AG08396 (cell line): ENCODE measurements around the gene TLR7.
A peak's percentile ranks its signal among the peaks of the same experiment; 100 is the strongest.

Experiments used
- DNase-seq: peaks from one replicate; pipeline ENCODE4 v3.0.0; 2012; ENCODE audit warnings: low spot score, mixed read lengths

The TLR7 gene

DNA sequence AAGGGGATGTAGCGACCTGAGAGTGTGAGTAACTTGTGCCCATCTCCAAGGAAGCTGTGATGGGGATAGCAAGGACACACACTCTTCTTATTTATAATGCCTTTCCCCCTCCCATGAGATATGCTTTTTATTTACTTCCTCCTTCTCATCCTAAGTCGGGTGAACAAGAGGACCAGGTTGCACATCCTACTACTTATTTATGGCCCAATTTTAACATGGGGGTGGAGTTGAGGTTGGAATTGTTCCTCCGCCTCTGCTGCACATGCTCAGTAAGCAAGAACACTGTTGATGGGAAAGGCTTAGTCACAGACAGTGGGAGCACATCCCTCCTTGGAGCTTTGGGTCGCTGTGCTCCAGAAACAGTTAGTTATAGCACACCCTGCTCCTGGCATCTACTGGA is 24.3 kb downstream of the TLR7 start:
- no peak for DNase-seq

DNA sequence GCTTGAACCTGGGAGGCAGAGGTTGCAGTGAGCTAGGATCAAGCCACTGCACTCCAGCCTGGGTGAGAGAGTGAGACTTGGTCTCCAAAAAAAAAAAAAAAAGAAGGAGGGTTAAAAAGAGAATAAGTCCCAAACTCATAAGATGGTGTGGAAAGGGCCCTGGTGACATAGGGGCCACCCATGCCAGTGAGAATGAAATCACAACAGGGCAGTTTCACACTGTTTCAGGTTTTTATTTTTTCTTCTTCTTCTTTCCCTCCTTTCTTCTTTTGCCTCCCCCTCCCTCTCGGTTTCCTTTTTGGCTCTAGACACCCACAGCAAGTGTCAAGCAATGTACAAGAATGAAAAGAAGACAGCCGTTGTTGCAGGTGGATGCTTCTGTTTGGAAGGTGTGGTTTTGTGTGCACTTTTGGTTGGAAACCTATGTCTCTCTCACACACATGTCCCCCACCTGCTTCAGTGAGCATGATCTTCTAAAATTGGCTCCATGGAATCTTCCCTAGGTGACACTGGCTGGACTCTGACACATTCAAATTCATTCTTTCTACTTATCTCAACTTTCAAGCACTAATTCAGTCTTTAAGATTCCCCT is 25.1 kb downstream of the TLR7 start:
- DNase-seq, result no peak

DNA sequence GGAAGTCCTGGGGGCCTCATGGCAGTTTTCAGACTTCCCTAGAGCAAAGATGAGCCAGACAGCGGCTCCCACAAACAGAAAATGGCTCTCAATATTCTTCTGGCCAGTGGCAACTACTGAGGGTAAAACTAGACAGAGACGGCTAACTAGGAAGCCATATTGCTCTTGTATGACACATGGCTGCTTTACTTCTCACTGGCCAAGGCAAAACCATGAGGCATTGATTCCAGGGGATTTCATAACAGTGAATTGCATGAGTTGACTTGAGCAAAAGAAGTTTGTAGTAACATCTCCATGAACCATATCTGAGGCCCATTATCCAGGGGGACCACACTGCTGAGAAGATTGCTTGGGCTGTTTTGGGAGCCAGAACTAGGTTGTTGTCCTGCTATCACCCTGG is 25.8 kb downstream of the TLR7 start:
- no peak for DNase-seq

DNA sequence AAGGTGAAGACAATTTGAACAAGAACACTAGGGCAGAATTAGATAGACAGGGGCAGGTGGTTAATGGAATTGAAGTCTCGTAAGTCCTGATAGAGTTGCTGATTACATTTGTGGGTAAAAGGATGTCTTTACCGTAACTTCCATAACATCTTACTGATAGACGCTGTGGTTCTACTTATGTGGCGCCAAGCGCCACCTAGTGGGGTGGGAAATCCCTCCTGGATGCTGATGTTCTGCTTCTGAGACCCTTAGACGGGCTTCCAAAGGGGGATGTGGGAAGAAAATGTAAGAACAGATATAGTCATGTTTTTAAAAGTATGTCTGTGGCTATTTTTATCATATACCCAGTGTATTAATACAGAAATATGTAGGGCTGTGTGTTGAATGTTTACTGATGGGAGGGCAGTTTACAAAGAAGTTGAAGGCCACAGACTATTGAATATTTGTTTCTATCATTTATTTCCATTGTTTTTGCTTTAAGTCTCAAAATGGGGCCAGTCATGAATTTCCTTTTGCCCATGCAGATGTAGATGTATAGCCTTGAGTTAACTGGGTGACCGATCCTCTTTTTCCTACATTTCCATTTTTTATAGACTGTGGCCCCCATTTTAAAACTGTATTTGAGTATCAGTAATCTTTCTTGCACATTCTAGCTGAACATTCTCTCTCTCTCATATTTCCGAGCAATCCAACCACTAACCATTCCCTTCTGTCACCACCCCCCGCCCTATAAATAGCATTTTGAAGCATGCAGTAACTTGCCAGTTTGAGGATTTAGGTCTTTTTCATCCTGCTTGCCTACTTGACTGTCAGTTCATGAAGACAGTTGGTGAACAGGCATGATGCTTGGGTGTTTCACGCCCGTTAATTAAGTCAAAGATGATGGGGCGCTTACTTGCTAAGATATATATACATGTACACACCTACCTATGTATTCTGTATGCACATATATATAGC is 27.5 kb downstream of the TLR7 start:
- peak; percentile 38 for DNase-seq

DNA sequence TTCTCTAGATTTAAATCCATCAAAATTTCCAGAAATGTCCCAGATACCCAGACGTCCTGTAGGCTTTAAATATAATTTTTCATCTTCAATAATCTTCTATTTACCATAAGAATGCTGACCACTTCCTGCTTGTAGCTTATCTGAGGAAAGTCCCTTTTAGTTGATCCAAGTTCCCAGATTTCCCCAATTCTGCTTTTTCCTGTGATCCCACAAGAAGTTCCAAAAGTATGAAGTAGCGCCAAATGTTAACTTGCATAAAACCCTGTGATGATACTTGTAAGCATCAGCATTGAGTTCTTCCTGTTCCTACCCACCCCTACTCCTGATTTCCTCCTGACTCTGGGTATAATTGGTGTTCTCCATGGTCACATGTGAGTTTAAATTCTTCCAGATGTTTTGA is 29.0 kb downstream of the TLR7 start:
- DNase-seq, result no peak

DNA sequence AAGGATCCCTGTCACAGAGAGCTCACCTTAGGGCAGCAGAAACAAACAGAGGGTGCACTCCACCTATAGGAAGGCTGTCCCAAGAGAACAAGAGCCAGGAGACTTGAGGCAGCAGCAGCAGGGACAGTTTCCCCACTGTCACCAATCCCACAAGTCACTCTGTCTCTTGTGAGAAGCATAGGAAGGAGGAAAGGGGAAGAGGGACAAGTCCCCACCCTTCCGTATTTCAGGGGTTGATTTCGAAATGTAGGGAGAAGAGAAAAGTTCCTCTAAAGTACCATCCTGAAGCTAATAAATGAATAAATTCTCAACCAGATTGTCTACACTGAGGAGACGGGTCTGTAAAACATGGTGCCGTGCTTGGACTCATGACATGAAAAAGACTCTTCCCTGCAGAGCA is 30.1 kb downstream of the TLR7 start:
- DNase-seq, result no peak

DNA sequence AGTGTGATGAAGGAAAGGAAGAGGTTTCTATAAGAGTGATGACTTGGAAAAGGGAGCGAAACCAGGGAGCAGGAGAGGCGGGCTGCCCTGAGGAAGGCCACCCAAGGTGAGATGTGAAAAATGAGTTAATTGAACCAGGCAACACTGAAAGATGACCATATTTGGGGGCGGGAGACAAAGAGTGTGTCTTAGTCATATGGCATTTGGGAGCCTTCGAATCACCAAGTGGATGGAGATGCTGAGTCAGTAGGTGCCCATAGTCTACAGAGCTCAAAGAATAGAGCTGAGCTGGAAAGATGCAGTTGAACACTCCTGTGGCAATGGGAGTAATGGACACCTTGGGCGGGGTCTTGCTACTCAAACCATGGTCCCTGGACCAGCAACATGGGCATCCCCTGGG is 31.2 kb downstream of the TLR7 start:
- no peak for DNase-seq

DNA sequence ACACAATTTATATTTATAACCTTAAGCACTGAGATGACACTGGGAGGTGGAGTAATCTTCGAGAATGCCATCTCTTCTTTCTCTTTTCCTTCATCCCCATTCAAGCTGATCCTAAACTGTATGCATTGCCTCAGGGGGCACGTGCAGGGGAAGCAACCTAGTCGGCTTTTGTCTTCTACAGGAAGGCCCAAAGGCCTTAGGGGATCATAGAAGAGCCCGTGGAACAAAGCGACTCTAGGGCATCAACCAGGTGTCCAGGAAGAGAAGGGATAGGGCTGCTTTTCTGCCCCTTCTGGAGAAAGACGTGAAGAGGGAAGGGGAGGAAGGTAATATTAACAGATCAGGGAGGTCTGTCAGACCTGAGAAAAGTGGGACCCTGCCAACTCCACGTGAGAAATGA is 32.6 kb downstream of the TLR7 start:
- DNase-seq, result no peak

DNA sequence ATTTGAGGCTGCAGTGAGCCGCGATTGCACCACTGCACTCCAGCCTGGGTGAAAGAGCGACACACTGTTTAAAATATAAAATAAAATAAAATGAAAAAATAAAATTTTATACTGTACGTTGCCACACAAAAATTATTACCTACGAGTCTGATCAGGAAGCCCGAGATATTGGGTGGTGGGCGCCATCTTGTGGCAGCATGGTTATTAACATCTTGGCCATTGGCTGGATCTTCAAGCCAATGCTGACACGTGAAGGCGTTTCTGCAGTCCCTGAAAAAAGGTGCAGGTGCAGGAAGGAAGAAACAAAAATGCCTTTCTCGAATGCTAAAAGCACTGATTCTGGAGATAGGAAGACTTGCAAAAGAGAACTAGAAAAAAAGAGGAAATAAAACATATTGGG is 34.6 kb downstream of the TLR7 start:
- peak; percentile 66 for DNase-seq

DNA sequence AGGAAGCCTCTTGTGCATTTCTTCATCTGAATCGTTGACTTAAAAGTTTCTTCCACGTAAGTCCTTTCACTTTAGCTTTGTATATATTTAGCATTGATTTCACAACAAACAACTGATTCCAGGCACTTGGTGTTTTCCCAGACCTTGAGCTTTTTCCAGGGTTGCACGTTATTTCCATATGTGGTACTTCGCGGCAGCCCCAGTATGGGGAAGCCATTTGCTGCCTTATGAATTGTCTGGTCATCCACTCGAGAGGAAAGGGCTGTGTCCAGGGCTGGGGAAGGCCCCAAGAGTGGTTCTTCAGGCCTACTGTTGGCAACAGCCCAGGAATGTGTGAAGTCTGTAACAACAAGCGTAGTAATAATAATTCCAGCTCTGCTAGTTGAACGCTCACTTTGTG is 36.8 kb downstream of the TLR7 start:
- peak; percentile 14 for DNase-seq

DNA sequence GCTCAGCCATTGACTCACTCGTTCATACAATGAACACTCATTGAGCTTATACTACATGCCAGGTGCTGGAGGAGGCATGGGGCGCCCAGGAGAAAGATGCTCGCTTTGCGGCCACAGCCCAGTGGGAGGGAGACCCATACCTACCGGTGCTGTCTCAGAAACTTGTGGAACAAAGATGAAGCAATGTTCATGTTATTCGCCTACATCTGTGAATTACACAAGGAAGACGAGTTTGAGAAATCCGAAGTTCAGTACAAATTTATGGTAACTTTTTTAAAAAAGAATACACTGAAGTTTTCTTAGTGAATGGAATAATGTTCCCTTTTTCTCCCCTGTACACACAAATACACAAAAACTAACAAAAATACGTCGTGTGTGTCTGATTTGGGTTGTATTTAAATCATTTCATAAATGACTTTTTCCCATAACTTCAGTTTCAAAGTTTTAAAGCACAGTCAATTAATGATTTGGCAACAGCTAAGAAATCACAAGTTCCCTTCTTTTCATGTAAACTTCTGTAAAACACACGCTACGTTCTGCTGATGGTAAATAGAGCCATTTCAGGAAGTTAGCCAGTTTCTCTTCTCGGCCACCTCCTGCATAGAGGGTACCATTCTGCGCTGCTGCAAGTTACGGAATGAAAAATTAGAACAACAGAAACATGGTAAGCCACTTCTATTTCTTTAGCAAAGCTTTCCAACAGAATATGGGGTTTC is 39.3 kb downstream of the TLR7 start, which contains the start of gene TLR8:
Gene TLR8, plus strand, starts transcription at position 575 of the 716 bp plus-strand sequence. Its CDS starts 87 bp downstream, at position 662.
- no peak for DNase-seq

DNA sequence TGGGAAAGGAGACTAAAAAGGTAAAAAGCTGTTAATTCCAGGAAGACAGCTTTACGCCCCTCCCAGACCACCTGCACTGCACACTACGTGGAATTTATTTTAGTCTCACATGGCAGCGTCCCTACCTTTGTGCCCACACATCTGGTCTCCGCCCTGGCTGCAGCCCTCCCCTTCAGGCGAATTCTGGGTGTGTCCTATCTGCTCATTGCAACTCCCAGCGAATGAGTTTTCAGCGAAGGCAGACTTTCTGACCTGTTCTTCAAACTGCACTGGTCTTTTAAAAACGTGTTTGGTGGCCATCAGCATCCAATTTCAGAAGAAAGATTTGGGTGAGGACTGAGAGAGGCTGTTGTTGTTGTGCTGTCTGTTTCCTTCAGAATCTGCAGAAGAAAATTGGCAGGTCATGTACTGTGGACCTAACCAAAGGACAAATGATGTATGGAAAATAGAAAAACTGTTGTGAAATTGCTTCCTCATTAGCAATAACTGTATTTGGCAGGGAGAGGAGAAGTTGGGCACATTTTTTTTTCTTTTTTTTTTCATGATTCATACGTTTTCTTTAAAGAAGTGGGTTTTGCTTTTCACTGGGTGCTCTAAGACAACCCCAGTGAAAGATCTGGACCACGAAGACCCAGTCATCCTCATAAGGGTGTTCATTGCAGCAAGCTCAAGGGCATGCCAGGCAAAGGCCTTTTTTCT is 43.7 kb downstream of the TLR7 start:
- DNase-seq, result no peak

DNA sequence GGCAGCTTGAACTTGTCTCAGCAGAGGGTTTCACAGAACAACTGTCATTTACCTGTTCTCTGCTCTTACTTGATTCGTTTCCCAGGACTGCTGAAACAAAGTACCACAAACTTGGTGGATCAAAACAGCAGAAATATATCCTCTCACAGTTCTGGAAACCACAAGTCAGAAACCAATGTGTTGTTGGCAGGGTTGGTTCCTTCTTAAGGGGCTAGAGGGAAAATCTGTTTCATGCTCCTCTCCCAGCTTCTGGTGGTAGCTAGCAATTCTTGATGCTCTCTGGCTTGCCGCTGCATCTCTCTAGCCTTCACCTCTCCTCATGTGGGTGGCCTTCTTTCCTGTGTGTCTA is 44.2 kb downstream of the TLR7 start:
- DNase-seq, result no peak

DNA sequence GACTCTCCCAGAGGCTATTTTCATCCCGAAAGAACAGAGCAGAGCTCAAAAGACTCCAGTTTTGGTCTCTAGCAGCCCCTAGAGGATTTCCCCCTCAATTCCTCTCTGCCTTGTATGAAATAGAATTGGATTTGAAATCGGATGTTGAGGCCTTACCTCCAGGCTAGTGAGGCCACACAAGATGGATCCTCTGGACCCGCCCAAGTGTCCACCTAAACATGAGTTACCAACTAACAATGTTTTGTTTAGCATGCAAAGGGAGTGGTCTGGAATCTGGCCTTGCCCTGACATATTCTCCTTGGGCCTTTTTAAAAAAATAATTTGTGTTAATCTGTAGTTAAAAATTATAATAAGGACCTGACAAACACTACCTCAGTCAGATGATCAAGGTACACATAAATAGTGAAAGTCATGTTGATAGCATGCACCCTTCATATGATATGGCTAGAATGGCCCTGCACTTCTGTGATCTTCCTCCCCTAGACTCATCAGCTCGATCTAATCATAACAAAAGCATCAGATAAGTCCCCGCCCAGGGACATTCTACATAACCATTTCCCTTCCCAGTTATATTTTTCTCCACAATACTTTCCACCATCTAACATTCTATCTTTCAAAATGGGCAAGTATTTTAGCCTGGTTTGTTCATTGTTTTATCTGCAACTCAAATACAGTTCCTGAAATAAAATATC is 46.1 kb downstream of the TLR7 start:
- DNase-seq, result no peak

DNA sequence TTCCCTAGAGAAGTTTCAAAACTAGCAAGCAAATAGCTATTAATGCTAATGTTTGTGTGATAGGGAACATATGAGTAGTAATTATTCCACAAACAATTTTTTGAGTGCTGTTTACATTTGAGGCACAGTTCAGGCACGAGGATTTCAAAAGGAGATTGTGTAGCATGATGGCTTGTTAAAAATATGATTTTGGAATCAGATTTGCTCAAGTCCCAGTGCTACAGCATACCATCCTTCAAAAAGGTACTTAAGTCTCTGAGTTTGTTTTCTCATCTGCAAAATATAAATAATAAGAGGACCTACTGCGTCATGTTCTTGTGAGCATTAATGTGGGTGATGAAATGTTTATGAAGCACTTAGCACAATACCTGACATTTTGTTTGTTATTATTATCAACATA is 50.9 kb downstream of the TLR7 start:
- no peak for DNase-seq

DNA sequence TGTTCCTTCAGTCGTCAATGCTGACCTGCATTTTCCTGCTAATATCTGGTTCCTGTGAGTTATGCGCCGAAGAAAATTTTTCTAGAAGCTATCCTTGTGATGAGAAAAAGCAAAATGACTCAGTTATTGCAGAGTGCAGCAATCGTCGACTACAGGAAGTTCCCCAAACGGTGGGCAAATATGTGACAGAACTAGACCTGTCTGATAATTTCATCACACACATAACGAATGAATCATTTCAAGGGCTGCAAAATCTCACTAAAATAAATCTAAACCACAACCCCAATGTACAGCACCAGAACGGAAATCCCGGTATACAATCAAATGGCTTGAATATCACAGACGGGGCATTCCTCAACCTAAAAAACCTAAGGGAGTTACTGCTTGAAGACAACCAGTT is 52.2 kb downstream of the TLR7 start:
- DNase-seq, result no peak

DNA sequence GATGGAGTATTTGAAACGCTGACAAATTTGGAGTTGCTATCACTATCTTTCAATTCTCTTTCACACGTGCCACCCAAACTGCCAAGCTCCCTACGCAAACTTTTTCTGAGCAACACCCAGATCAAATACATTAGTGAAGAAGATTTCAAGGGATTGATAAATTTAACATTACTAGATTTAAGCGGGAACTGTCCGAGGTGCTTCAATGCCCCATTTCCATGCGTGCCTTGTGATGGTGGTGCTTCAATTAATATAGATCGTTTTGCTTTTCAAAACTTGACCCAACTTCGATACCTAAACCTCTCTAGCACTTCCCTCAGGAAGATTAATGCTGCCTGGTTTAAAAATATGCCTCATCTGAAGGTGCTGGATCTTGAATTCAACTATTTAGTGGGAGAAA is 52.7 kb downstream of the TLR7 start:
- no peak for DNase-seq

DNA sequence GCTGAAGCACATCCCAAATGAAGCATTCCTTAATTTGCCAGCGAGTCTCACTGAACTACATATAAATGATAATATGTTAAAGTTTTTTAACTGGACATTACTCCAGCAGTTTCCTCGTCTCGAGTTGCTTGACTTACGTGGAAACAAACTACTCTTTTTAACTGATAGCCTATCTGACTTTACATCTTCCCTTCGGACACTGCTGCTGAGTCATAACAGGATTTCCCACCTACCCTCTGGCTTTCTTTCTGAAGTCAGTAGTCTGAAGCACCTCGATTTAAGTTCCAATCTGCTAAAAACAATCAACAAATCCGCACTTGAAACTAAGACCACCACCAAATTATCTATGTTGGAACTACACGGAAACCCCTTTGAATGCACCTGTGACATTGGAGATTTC is 54.1 kb downstream of the TLR7 start:
- no peak for DNase-seq

DNA sequence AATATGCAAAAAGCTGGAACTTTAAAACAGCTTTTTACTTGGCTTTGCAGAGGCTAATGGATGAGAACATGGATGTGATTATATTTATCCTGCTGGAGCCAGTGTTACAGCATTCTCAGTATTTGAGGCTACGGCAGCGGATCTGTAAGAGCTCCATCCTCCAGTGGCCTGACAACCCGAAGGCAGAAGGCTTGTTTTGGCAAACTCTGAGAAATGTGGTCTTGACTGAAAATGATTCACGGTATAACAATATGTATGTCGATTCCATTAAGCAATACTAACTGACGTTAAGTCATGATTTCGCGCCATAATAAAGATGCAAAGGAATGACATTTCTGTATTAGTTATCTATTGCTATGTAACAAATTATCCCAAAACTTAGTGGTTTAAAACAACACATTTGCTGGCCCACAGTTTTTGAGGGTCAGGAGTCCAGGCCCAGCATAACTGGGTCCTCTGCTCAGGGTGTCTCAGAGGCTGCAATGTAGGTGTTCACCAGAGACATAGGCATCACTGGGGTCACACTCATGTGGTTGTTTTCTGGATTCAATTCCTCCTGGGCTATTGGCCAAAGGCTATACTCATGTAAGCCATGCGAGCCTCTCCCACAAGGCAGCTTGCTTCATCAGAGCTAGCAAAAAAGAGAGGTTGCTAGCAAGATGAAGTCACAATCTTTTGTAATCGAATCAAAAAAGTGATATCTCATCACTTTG is 55.2 kb downstream of the TLR7 start:
- DNase-seq, result no peak

DNA sequence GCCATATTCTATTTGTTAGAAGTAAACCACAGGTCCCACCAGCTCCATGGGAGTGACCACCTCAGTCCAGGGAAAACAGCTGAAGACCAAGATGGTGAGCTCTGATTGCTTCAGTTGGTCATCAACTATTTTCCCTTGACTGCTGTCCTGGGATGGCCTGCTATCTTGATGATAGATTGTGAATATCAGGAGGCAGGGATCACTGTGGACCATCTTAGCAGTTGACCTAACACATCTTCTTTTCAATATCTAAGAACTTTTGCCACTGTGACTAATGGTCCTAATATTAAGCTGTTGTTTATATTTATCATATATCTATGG is 55.7 kb downstream of the TLR7 start:
- no peak for DNase-seq

DNA sequence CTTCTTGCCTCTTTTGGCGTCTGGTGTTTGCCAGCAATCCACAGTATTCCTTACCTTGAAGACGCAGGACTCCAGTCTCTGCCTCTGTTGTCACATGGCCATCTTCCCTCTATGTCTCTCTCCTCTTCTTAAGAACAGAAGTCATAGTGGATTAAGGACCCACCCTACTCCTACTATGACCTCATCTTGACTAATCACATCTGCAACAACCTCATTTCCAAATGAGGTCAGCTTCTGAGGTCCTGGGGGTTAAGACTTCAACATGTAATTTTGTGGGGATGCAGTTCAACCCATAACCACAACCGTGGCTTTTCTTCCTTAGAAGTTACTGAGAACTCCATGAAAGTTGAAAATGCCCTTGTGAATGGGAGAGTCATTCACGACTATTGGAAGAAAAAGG is 62.8 kb downstream of the TLR7 start:
- DNase-seq, result no peak
